Adrenal gland (tissue), 5 donors: ENCODE data around the gene C6orf89.

Experiments used
- POLR2A ChIP-seq, 2 donors: fragments of 450-650 bp; IDR thresholded peaks; one replicate each; pipeline ENCODE4 v1.6.1; 2017; ENCODE audit warnings: antibody characterized with exemption in 2 of 2, mild to moderate bottlenecking in 2 of 2, moderate library complexity in 1 of 2
- TF ChIP-seq, protein P1 (sequence below), 6 experiments: fragments of 450-650 bp in 4 of 6; fragments of 200-600 bp in 2 of 6; sonication (generic) in 1 of 6; IDR thresholded peaks; 1 replicate in 5 of 6; 2 replicates in 1 of 6; pipeline versions ENCODE4 v1.5.1 to v1.8.0; 2016 to 2021; ENCODE audit warnings: antibody characterized with exemption in 6 of 6, mild to moderate bottlenecking in 2 of 6, moderate library complexity in 1 of 6
- donor health status: DM: no; HTN: no; CAD: no.

DNA sequence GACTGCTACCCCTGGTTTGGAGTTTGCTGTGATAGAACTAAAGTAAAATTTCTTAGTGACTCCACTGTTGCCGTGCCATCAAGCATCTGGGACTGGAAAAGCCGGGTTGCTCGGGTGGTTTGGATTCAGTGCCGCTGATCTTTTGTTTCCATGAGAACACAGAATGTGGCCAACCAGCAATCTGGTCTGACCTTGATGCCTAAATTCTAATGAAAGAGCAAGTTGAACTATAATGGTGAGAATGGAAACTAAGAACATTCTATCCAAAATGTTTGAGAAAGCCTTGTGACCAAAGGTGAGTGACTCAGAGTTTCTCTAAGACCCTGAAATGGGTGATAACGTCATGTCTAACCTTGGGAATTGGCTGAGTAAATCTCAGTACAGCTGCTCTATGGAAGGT is 58.9 kb downstream of the C6orf89 start:
- TF ChIP-seq, protein P1, sequence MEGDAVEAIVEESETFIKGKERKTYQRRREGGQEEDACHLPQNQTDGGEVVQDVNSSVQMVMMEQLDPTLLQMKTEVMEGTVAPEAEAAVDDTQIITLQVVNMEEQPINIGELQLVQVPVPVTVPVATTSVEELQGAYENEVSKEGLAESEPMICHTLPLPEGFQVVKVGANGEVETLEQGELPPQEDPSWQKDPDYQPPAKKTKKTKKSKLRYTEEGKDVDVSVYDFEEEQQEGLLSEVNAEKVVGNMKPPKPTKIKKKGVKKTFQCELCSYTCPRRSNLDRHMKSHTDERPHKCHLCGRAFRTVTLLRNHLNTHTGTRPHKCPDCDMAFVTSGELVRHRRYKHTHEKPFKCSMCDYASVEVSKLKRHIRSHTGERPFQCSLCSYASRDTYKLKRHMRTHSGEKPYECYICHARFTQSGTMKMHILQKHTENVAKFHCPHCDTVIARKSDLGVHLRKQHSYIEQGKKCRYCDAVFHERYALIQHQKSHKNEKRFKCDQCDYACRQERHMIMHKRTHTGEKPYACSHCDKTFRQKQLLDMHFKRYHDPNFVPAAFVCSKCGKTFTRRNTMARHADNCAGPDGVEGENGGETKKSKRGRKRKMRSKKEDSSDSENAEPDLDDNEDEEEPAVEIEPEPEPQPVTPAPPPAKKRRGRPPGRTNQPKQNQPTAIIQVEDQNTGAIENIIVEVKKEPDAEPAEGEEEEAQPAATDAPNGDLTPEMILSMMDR (IDR thresholded peaks at IDR 0.05) = no peak
- TF ChIP-seq POLR2A (IDR thresholded peaks at IDR 0.05) = no peak
